Mesodermal cell (in vitro differentiated cells): ENCODE data around the gene TNIP2.
"Not testable (repeated sequence)": the region's sequence is repeated elsewhere in the genome, so short reads cannot be mapped to it uniquely, and the experiment has no call there.

Experiments used
- H3K27ac ChIP-seq: 2 replicates; pipeline ENCODE4 v1.7.0; 2013; ENCODE audit warnings: mild to moderate bottlenecking, low read depth, low read length, moderate library complexity; ENCODE audit not compliant: severe bottlenecking
- H3K36me3 ChIP-seq: 2 replicates; pipeline ENCODE4 v1.7.1; 2013; ENCODE audit warnings: mild to moderate bottlenecking, low read length, moderate library complexity; ENCODE audit not compliant: control insufficient read depth, insufficient read depth
- H3K4me1 ChIP-seq: one replicate; pipeline ENCODE4 v1.7.1; 2013; ENCODE audit warnings: mild to moderate bottlenecking, low read length; ENCODE audit not compliant: insufficient read depth, control insufficient read depth, poor library complexity, severe bottlenecking
- H3K4me3 ChIP-seq: 2 replicates; pipeline ENCODE4 v1.7.0; 2013; ENCODE audit warnings: low read length, control low read depth, mild to moderate bottlenecking; ENCODE audit not compliant: insufficient read depth, poor library complexity, severe bottlenecking; ENCODE audit errors: extremely low read depth
- H3K9me3 ChIP-seq: 2 replicates; pipeline ENCODE4 v1.7.1; 2013; ENCODE audit warnings: mild to moderate bottlenecking, low read length, moderate library complexity; ENCODE audit not compliant: control insufficient read depth
- WGBS, 2 experiments: methylation state at CpG; one replicate each; pipeline ENCODE4 v1.1.5; 2013; ENCODE audit warnings: missing lambda C conversion rate in 2 of 2; ENCODE audit not compliant: insufficient coverage in 2 of 2; 5-methylcytosine and 5-hydroxymethylcytosine counted together

The TNIP2 gene

GRCh38 chr4:2746891-2747695, 9.0 kb downstream of the TNIP2 start:
- H3K36me3 ChIP-seq = peaks cover 75% of the 10 kb centered on the region
- 90 to 93% methylated on average over 15 to 16 of the region's 16 CpGs for WGBS, 2 experiments
- no peaks in the 10 kb centered on the region for H3K9me3 ChIP-seq
- no peak overlapping the region for H3K4me3 ChIP-seq
- peaks cover 43% of the 10 kb centered on the region for H3K4me1 ChIP-seq
- peak overlapping the region; percentile 54 for H3K27ac ChIP-seq

- peaks cover 81% of the 10 kb centered on the region for H3K36me3 ChIP-seq
- H3K27ac ChIP-seq = peak overlapping the region; percentile 54
- peaks cover 48% of the 10 kb centered on the region for H3K4me1 ChIP-seq
- no peak overlapping the region for H3K4me3 ChIP-seq
- H3K9me3 ChIP-seq = no peaks in the 10 kb centered on the region
- 81 to 83% methylated on average over 11 to 21 of the region's 21 CpGs for WGBS, 2 experiments
These were observed 9.9 kb downstream of the TNIP2 start for GRCh38 chr4:2745981-2746806.

- peaks cover 84% of the 10 kb centered on the region for H3K36me3 ChIP-seq
- H3K4me3 ChIP-seq = no peak overlapping the region
- peak overlapping the region; percentile 54 for H3K27ac ChIP-seq
- peaks cover 42% of the 10 kb centered on the region for H3K4me1 ChIP-seq
- H3K9me3 ChIP-seq = no peaks in the 10 kb centered on the region
- WGBS, 2 experiments = 83 to 100% methylated on average over 1 of the region's 5 CpGs
These were observed 10.6 kb downstream of the TNIP2 start for GRCh38 chr4:2745516-2745915.

- 94 to 96% methylated on average over 27 to 28 of the region's 28 CpGs for WGBS, 2 experiments
- no peaks in the 10 kb centered on the region for H3K9me3 ChIP-seq
- peaks cover 79% of the 10 kb centered on the region for H3K36me3 ChIP-seq
- H3K27ac ChIP-seq = no peak overlapping the region
- peaks cover 42% of the 10 kb centered on the region for H3K4me1 ChIP-seq
- H3K4me3 ChIP-seq = no peak overlapping the region
These were observed 11.4 kb downstream of the TNIP2 start for GRCh38 chr4:2744576-2745270.

GRCh38 chr4:2743518-2744445, 12.4 kb downstream of the TNIP2 start:
- Histone ChIP-seq H3K4me3 (no peak overlapping the region), H3K36me3 (peaks cover 75% of the 10 kb centered on the region), H3K4me1 (peaks cover 42% of the 10 kb centered on the region), H3K27ac (no peak overlapping the region), H3K9me3 (no peaks in the 10 kb centered on the region)
- whole genome bisulfite sequencing, 2 experiments = 93 to 94% methylated on average over 17 to 21 of the region's 21 CpGs

GRCh38 chr4:2742823-2743517, 13.2 kb downstream of the TNIP2 start:
- H3K27ac ChIP-seq = no peak overlapping the region
- no peaks in the 10 kb centered on the region for H3K9me3 ChIP-seq
- H3K4me1 ChIP-seq = peaks cover 40% of the 10 kb centered on the region
- WGBS, 2 experiments = 94 to 95% methylated on average over 5 to 6 of the region's 6 CpGs
- H3K4me3 ChIP-seq = no peak overlapping the region
- H3K36me3 ChIP-seq = peaks cover 75% of the 10 kb centered on the region

GRCh38 chr4:2742081-2742822, 13.9 kb downstream of the TNIP2 start:
- WGBS, 2 experiments = 93 to 94% methylated on average over 20 to 27 of the region's 27 CpGs
- no peak overlapping the region for H3K4me3 ChIP-seq
- peaks cover 32% of the 10 kb centered on the region for H3K4me1 ChIP-seq
- no peaks in the 10 kb centered on the region for H3K9me3 ChIP-seq
- H3K36me3 ChIP-seq = peaks cover 68% of the 10 kb centered on the region
- H3K27ac ChIP-seq = no peak overlapping the region

- Histone ChIP-seq H3K9me3 (peaks cover 4% of the 10 kb centered on the region), H3K4me1 (peaks cover 26% of the 10 kb centered on the region), H3K36me3 (peaks cover 62% of the 10 kb centered on the region), H3K27ac (no peak overlapping the region), H3K4me3 (no peak overlapping the region)
- 97 to 98% methylated on average over 4 to 8 of the region's 9 CpGs for WGBS, 2 experiments
These were observed 14.5 kb downstream of the TNIP2 start for GRCh38 chr4:2741626-2742025.

GRCh38 chr4:2738296-2738695, 17.8 kb downstream of the TNIP2 start:
- not testable (repeated sequence) for H3K27ac ChIP-seq, H3K4me3 ChIP-seq, H3K4me1 ChIP-seq
- Histone ChIP-seq H3K9me3 (peaks cover 11% of the 10 kb centered on the region), H3K36me3 (peaks cover 39% of the 10 kb centered on the region)
- WGBS, 2 experiments = 93 to 100% methylated on average over 2 of the region's 2 CpGs
